Transverse colon (tissue), 4 donors: Measurements from ENCODE around the gene GIGYF1. TPM values are rescaled to one million over a fixed set of nuclear protein-coding genes. Genes with fewer than 3 reads are reported as not detected.

Experiments
- DNase-seq: peaks from one replicate; pipeline ENCODE4 v3.0.0-alpha.2; 2019
- H3K27ac ChIP-seq, 4 donors: fragments of 200-600 bp; sonication (generic); 2 replicates each; pipeline ENCODE4 v1.5.1; 2016 to 2018; ENCODE audit warnings: inconsistent platforms in 4 of 4
- H3K27me3 ChIP-seq: fragments of 200-600 bp; sonication (generic); 2 replicates; pipeline ENCODE4 v1.5.1; 2017; ENCODE audit warnings: inconsistent platforms
- H3K36me3 ChIP-seq, 4 donors: fragments of 200-600 bp; sonication (generic); 2 replicates each; pipeline ENCODE4 v1.5.1; 2017 to 2019; ENCODE audit warnings: inconsistent platforms in 4 of 4
- H3K4me1 ChIP-seq, 4 donors: fragments of 200-600 bp; sonication (generic); 2 replicates each; pipeline ENCODE4 v1.5.1; 2017 to 2020; ENCODE audit warnings: inconsistent platforms in 4 of 4
- H3K4me3 ChIP-seq, 4 donors: fragments of 200-600 bp; sonication (generic); 1 replicate in 1 of 4; 2 replicates in 3 of 4; pipeline versions ENCODE4 v1.5.1 to v1.6.1; 2017 to 2019; ENCODE audit warnings: inconsistent platforms in 4 of 4
- H3K9me3 ChIP-seq, 2 donors: fragments of 200-600 bp; sonication (generic); 2 replicates each; pipeline ENCODE4 v1.5.1; 2017 to 2019; ENCODE audit warnings: inconsistent platforms in 2 of 2
- CTCF ChIP-seq, 5 experiments: fragments of 200-600 bp in 3 of 5; fragments of 450-650 bp in 2 of 5; sonication (generic) in 3 of 5; IDR thresholded peaks; 1 replicate in 2 of 5; 2 replicates in 3 of 5; pipeline ENCODE4 v1.5.1; 2016 to 2017; ENCODE audit warnings: antibody characterized with exemption in 5 of 5, inconsistent platforms in 3 of 5, mild to moderate bottlenecking in 2 of 5, moderate library complexity in 1 of 5
- EP300 ChIP-seq: sonication (generic); formaldehyde crosslinking; IDR thresholded peaks from one replicate; pipeline ENCODE4 v1.6.1; 2017; ENCODE audit warnings: antibody characterized with exemption, low read depth
- POLR2A ChIP-seq: fragments of 450-650 bp; IDR thresholded peaks from one replicate; pipeline ENCODE4 v1.6.1; 2016; ENCODE audit warnings: antibody characterized with exemption, mild to moderate bottlenecking, moderate library complexity
- POLR2AphosphoS5 ChIP-seq, 3 donors: sonication (generic); formaldehyde crosslinking; IDR thresholded peaks; one replicate each; pipeline ENCODE4 v1.6.1; 2016; ENCODE audit warnings: antibody characterized with exemption in 3 of 3
- WGBS, 2 donors: methylation state at CpG; one replicate each; pipeline ENCODE4 v1.1.5; 2018; ENCODE audit warnings: low coverage in 1 of 2; 5-methylcytosine and 5-hydroxymethylcytosine counted together
- in situ Hi-C, 4 donors: fragments of 200-750 bp; cut with MboI; loops; one replicate each; pipeline versions ENCODE4 v1.15.0 to v1.15.1; 2017; ENCODE audit warnings: low sequenced_read_pairs in 3 of 4, low pct_ligation_motif_present in 1 of 4, low pct_unique_long_range_greater_than_20kb in 1 of 4
- intact Hi-C: fragments of 100-400 bp; cut with DNase I; formaldehyde crosslinking; loops from one replicate; pipeline ENCODE4 v1.15.1; 2023; ENCODE audit warnings: low total_unique reads
- total RNA-seq, 4 donors: library from RNA; depleted of rRNA; stranded (reverse); fragments of >200 nt; gene quantifications; one replicate each; pipeline ENCODE4 v1.1.0, GENCODE V29; 2016

The GIGYF1 gene
- total RNA-seq, 4 donors from 2014 or later, result 25.4 to 104 (median 51.8) TPM

GRCh38 chr7:100679927-100680575 is 14.0 kb downstream of the GIGYF1 start:
- Histone ChIP-seq H3K36me3 (peaks cover 0 to 52% (median 25%) of the 10 kb centered on the region in 4 donors), H3K27me3 (no peaks in the 10 kb centered on the region), H3K4me3 (no peak overlapping the region), H3K9me3 (no peaks in the 10 kb centered on the region), H3K27ac (peak overlapping the region; percentile 21 to 75 (median 52)), H3K4me1 (peaks cover 0 to 14% (median 9%) of the 10 kb centered on the region in 4 donors)
- TF ChIP-seq POLR2A, result no peak
- TF ChIP-seq EP300, result no peak
- TF ChIP-seq CTCF (IDR thresholded peaks at IDR 0.05), result no peak
- peak in 1 of 3 donors; percentile 6 for TF ChIP-seq POLR2AphosphoS5 (IDR thresholded peaks at IDR 0.05)
- peak; percentile 14 for DNase-seq
- intact Hi-C loops, result no loop called here
- in situ Hi-C loops, result loop anchor here in 3 of 4 donors (10.0 to 25.0 kb wide), 3 partner anchors 93 to 218 kb away; partner anchors contain the start of genes FBXO24 (in 2 of the 3), LRCH4 (in 2 of the 3) and SPACDR (in 2 of the 3)
- 58 to 66% methylated on average over 4 to 13 of the region's 13 CpGs for WGBS, 2 donors

- H3K9me3 ChIP-seq, result no peaks in the 10 kb centered on the region
- DNase-seq, result peak; percentile 11
- H3K36me3 ChIP-seq, result peaks cover 0 to 45% (median 22%) of the 10 kb centered on the region in 4 donors
- peak overlapping the region in 3 of 4 donors; percentile 51 to 75 (median 52) for H3K27ac ChIP-seq
- WGBS, 2 donors, result 69 to 73% methylated on average over 4 to 13 of the region's 13 CpGs
- no peak for TF ChIP-seq CTCF (IDR thresholded peaks at IDR 0.05)
- TF ChIP-seq POLR2A, result no peak
- TF ChIP-seq POLR2AphosphoS5 (IDR thresholded peaks at IDR 0.05), result no peak
- no peak for TF ChIP-seq EP300
- in situ Hi-C loops, result loop anchor here in 3 of 4 donors (10.0 to 25.0 kb wide), 3 partner anchors 92 to 217 kb away; partner anchors contain the start of genes FBXO24 (in 2 of the 3), LRCH4 (in 2 of the 3) and SPACDR (in 2 of the 3)
- no peaks in the 10 kb centered on the region for H3K27me3 ChIP-seq
- no peak overlapping the region for H3K4me3 ChIP-seq
- intact Hi-C loops, result no loop called here
- peaks cover 0 to 14% (median 9%) of the 10 kb centered on the region in 4 donors for H3K4me1 ChIP-seq
Observed at GRCh38 chr7:100679129-100679926, 14.7 kb downstream of the GIGYF1 start.

GRCh38 chr7:100678291-100678984 is 15.6 kb downstream of the GIGYF1 start:
- in situ Hi-C loops (loop anchor here in 3 of 4 donors (10.0 to 25.0 kb wide), 3 partner anchors 91 to 216 kb away; partner anchors contain the start of genes FBXO24 (in 2 of the 3), LRCH4 (in 2 of the 3) and SPACDR (in 2 of the 3)), intact Hi-C loops (no loop called here)
- Histone ChIP-seq H3K4me3 (no peak overlapping the region), H3K27ac (peak overlapping the region in 1 of 4 donors; percentile 75), H3K4me1 (peaks cover 0 to 14% (median 9%) of the 10 kb centered on the region in 4 donors), H3K9me3 (no peaks in the 10 kb centered on the region), H3K27me3 (no peaks in the 10 kb centered on the region), H3K36me3 (peaks cover 0 to 36% (median 19%) of the 10 kb centered on the region in 4 donors)
- DNase-seq, result peak; percentile 8
- 80% methylated on average over 33 of the region's 35 CpGs; no CpG with 5 or more reads in 1 of the 2 donors for WGBS, 2 donors
- no peak for TF ChIP-seq POLR2AphosphoS5 (IDR thresholded peaks at IDR 0.05)
- no peak for TF ChIP-seq EP300
- TF ChIP-seq CTCF (IDR thresholded peaks at IDR 0.05), result no peak
- no peak for TF ChIP-seq POLR2A
